Measurements from ENCODE around the gene ADAMTS15.

Gene ADAMTS15

GRCh38 chr11:130411223-130411622 is 37.2 kb upstream of the ADAMTS15 start:
- TF ChIP-seq GATA2 (IDR thresholded peaks at IDR 0.05; ENCODE audit: low read depth, low read length) (no peak), GATA3 (IDR thresholded peaks at IDR 0.05; ENCODE audit: low read depth, low read length) (no peak)

DNA sequence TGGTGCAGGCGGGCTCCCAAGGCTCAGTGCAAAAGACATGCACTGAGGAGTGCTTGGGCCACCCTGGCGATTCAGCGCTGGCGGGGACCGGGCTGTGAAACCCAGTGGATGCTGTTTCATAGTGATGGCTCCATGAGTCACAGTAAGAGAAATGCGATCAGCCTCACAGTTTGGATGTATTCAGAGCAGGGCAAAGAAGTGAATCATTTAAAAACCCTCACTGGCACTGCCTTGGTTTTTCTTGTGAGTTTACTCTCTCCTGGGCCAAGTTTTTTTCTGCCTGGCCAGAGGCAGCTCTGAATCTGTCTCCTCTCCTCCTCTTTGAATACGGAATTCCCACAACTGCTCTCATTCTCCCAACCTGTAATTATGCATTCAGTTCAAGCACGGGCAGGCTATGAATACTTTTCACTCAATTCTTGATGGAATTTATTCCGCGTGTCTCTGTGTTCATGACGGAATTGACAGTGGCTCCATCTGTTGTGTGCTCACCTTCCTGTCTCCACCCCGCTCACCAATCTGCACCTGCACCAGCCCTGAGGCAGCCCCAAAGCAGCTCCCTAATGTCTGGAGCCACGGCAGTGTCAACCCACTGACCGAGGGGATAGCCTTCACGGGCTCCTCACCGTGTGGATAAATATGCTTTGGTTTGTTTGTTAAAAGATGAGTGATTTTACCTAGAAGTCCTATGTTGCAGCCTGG is 34.9 kb upstream of the ADAMTS15 start:
- TF ChIP-seq GATA3 (IDR thresholded peaks at IDR 0.05; ENCODE audit: low read depth, low read length): no peak
- TF ChIP-seq GATA2 (IDR thresholded peaks at IDR 0.05; ENCODE audit: low read depth, low read length): no peak

DNA sequence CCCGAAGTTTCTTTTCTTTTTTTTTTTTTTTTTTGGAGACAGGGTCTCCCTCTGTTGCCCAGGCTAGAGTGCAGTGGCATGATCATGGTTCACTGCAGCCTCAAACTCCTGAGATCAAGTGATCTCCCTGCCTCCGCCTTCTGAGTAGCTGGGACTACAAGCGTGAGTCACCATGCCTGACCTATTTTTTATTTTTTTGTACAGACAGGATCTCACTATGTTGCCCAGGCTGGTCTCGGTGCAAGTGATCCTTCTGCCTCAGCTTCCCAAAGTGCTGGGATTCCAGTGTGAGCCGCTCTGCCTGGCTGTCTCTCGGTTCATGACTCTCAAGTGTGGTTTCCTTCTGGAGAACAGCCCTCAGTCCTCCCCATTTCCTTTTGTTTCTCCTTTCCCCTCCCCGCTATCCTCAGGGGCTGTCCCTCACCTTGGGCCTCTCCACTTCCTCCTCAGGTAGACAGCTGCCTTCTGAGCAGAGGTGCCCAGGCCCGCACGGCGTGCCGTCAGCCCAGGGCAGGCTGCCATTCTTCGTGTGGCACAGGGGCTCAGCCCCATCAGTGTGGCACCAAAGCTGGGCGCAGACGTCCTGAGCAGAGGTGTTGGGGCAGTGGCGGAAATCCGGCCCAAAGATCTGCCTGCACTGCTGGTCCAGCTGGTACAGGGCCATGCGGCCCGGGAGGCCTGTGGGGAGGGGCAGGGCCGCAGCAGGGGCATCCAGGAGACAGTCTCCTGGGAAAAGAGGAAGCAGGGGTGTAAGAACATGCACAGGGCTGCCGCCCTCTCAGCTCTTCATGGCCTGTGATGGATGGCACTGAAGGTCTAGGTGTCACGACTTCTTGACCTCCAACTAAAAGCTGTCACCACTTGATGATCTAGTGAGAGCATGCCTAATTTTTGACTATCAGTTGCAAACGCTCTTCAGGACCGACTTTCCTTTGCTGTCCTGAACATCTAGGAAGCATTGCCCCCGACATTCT is 34.1 kb upstream of the ADAMTS15 start:
- TF ChIP-seq GATA3 (IDR thresholded peaks at IDR 0.05; ENCODE audit: low read depth, low read length) (no peak), GATA2 (IDR thresholded peaks at IDR 0.05; ENCODE audit: low read depth, low read length) (no peak)

GRCh38 chr11:130415731-130416529 is 32.5 kb upstream of the ADAMTS15 start:
- TF ChIP-seq GATA3 (IDR thresholded peaks at IDR 0.05; ENCODE audit: low read depth, low read length) (no peak), GATA2 (IDR thresholded peaks at IDR 0.05; ENCODE audit: low read depth, low read length) (no peak)

- TF ChIP-seq GATA3 (IDR thresholded peaks at IDR 0.05; ENCODE audit: low read depth, low read length) (no peak), GATA2 (IDR thresholded peaks at IDR 0.05; ENCODE audit: low read depth, low read length) (no peak)
These were observed 31.9 kb upstream of the ADAMTS15 start for GRCh38 chr11:130416530-130416882.

GRCh38 chr11:130416906-130417305 is 31.5 kb upstream of the ADAMTS15 start:
- no peak for TF ChIP-seq GATA3 (IDR thresholded peaks at IDR 0.05; ENCODE audit: low read depth, low read length)
- TF ChIP-seq GATA2 (IDR thresholded peaks at IDR 0.05; ENCODE audit: low read depth, low read length): no peak

GRCh38 chr11:130418210-130418609 is 30.2 kb upstream of the ADAMTS15 start:
- TF ChIP-seq GATA3 (IDR thresholded peaks at IDR 0.05; ENCODE audit: low read depth, low read length) (no peak), GATA2 (IDR thresholded peaks at IDR 0.05; ENCODE audit: low read depth, low read length) (no peak)

- TF ChIP-seq GATA3 (IDR thresholded peaks at IDR 0.05; ENCODE audit: low read depth, low read length) (no peak), GATA2 (IDR thresholded peaks at IDR 0.05; ENCODE audit: low read depth, low read length) (no peak)
These were observed 29.7 kb upstream of the ADAMTS15 start for GRCh38 chr11:130418756-130419155.

DNA sequence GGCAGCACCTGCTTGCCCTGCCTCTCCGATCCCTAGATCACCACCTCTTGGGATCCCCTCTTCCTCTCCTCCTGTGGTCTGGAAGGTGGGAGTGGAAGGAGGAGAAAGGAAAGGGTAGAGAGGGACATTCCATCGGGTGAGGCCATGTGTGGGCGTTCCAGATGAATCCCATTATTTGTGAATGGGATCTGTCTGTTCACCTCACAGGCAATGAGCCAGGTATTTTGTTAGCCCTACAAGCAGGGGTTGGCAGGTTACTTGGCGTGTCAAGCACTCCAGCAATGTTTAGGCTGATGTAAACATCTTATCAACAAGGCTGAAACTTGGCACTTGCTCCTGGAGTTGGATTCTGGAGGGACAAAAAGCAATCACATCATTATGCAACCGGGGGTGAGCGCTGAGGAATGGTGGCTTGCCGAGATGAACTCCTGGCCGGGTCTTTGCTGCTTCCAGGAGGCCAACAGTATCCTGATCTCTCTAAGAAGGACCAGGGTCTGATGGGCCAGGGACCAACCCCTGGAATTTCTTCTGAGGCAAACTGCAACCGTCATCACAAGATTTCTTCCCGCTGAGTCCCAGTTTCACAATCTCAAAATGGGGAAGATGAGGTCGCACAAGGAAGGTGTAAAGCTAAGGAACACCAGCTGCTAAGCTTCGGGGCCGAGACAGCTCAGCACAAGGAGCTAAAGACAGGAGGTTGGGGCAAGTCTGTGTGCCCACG is 27.8 kb upstream of the ADAMTS15 start:
- TF ChIP-seq GATA3 (IDR thresholded peaks at IDR 0.05; ENCODE audit: low read depth, low read length) (no peak), GATA2 (IDR thresholded peaks at IDR 0.05; ENCODE audit: low read depth, low read length) (no peak)

DNA sequence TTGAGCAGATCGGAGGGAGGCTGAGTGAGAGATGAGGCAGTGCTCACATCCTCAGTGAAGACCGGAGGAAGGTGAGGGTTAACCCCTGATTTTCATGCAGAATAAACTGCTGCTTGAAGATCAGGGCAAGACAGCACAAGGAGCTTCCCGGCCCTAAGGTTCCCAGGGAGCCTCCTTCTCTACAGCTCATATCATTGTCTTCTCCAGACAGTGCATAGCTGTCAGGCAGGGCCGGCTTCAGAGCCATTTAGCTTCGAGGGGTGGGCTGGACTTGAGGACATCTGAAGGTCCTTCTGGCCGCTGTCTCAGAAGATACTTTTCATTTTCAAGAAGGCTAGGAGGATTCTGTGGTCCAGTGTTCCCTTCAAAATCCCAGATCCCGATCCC is 27.3 kb upstream of the ADAMTS15 start:
- TF ChIP-seq GATA2 (IDR thresholded peaks at IDR 0.05; ENCODE audit: low read depth, low read length): no peak
- no peak for TF ChIP-seq GATA3 (IDR thresholded peaks at IDR 0.05; ENCODE audit: low read depth, low read length)

GRCh38 chr11:130421697-130422096 is 26.7 kb upstream of the ADAMTS15 start:
- no peak for TF ChIP-seq GATA3 (IDR thresholded peaks at IDR 0.05; ENCODE audit: low read depth, low read length)
- TF ChIP-seq GATA2 (IDR thresholded peaks at IDR 0.05; ENCODE audit: low read depth, low read length): no peak

DNA sequence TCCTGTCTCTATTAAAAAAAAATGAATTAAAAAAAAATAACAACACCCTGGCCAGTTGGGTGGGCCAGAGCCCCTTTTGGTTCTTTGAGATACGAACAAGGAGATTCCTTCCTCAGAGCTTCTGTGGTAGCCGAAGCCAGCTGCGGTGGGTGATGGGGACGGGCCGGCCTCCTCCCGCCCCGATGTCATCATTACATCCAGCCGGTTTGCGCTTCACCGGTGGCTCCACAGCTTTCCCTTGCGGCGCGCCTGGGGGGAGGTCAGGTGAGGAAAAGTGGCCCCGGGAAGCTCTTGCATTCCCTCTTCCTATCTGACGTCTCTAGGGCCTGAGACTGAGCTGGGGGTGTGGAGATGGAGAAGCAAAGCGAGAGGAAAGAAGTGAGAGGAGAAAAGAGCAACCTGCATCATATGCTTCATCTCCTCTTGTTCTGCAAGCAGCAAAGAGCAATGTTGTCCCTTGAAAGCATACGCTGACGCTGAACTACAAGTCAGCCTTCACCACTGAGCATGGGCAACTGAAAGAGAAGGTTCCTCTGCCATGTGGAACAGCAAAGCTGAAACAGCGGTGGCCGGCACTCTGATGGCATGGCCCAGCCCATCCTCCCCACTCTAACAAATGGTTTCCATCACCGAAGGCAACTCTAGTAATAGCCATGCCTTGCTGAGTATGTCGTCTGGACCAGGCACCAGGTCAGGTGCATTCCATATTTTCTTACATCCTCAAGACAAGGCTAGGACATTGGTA is 26.0 kb upstream of the ADAMTS15 start:
- TF ChIP-seq GATA3 (IDR thresholded peaks at IDR 0.05; ENCODE audit: low read depth, low read length) (no peak), GATA2 (IDR thresholded peaks at IDR 0.05; ENCODE audit: low read depth, low read length) (no peak)
